ENCODE measurements around the gene KLHL6. TPM values are rescaled to one million over a fixed set of nuclear protein-coding genes. Genes with fewer than 3 reads are reported as not detected.
A peak's percentile ranks its signal among the peaks of the same experiment; 100 is the strongest.

Gene KLHL6
- total RNA-seq, 1 experiment from 2014 or later: not detected

- Mint-ChIP-seq H3K36me3 (ENCODE audit: insufficient read depth in 1 of 3, low read depth in 3 of 3) (no peaks in the 10 kb centered on the region), H3K27me3 (ENCODE audit: low read depth) (no peaks in the 10 kb centered on the region), H3K27ac (peak overlapping the region in 1 of 3 experiments; percentile 37; a peak in 1 of 7 replicates), H3K9me3 (no peaks in the 10 kb centered on the region), H3K4me3 (0 out of 5 replicates have a peak overlapping the region, but pooled peaks of 1 of the 2 experiments have one; percentile 28), H3K4me1 (peaks cover 14 to 17% of the 10 kb centered on the region in 2 experiments)
- Histone ChIP-seq H3K9ac (ENCODE audit: extremely low read depth, insufficient read length, low read length) (no peak overlapping the region), H2BK12ac (ENCODE audit: insufficient read length, low read depth, low read length) (no peak overlapping the region), H2AK5ac (ENCODE audit: insufficient read length, low read length) (no peak overlapping the region), H2BK5ac (ENCODE audit: insufficient read length, low read length) (no peak overlapping the region), H3K56ac (ENCODE audit: insufficient read length, low read depth, low read length) (no peak overlapping the region), H2AFZ (ENCODE audit: low read length) (peak overlapping the region; percentile 59), H3T11ph (ENCODE audit: low read length) (no peak overlapping the region), H3K4ac (ENCODE audit: low read depth, low read length) (no peak overlapping the region), H4K20me1 (ENCODE audit: control insufficient read depth, insufficient read depth, insufficient read length) (no peaks in the 10 kb centered on the region), H3K9me3 (ENCODE audit: control insufficient read depth, low read depth, low read length) (no peaks in the 10 kb centered on the region), H3K4me1 (ENCODE audit: insufficient read depth, low read length) (no peaks in the 10 kb centered on the region), H2BK20ac (ENCODE audit: low read depth, low read length, poor library complexity, severe bottlenecking) (no peak overlapping the region), H3K27ac (ENCODE audit: insufficient read length, low read depth, low read length) (no peak overlapping the region), H3K4me2 (ENCODE audit: insufficient read depth, insufficient read length, low read length) (no peak overlapping the region), H2BK15ac (ENCODE audit: low read depth, low read length) (no peak overlapping the region; the same call in 1 of the 2 replicates), H3K79me2 (ENCODE audit: insufficient read depth, low read length) (no peaks in the 10 kb centered on the region), H4K5ac (ENCODE audit: insufficient read length, low read depth, low read length) (no peak overlapping the region), H3K23me2 (ENCODE audit: insufficient read length, low read depth, low read length, poor library complexity, severe bottlenecking) (no peaks in the 10 kb centered on the region), H2BK120ac (ENCODE audit: low read depth, low read length, poor library complexity, severe bottlenecking) (no peak overlapping the region), H3K14ac (ENCODE audit: insufficient read depth, low read length) (no peak overlapping the region), H3K79me1 (ENCODE audit: insufficient read depth, low read depth, low read length, poor library complexity, severe bottlenecking) (no peaks in the 10 kb centered on the region), H3K27me3 (ENCODE audit: insufficient read depth, low read length) (no peaks in the 10 kb centered on the region), H4K8ac (replicated peaks; ENCODE audit: insufficient read length, low read depth, low read length) (no peak overlapping the region), H4K91ac (ENCODE audit: insufficient read length, low read depth, low read length) (no peak overlapping the region), H3K23ac (ENCODE audit: insufficient read length, low read depth, low read length) (no peak overlapping the region), H3K18ac (ENCODE audit: insufficient read length, low read depth, low read length) (no peak overlapping the region)
- no peak for DNase-seq
- no CpG with 5 or more reads among the region's 5 CpGs for WGBS (ENCODE audit: extremely low coverage, insufficient read length, low lambda C conversion rate)
- no peak for TF ChIP-seq CTCF (conservative IDR thresholded peaks at IDR 0.05)
Observed at GRCh38 chr3:183583331-183584245, 28.1 kb upstream of the KLHL6 start.

Data from H9 (cell line).